HepG2 (cell line): ENCODE results near the gene MMP17. TPM values are rescaled to one million over a fixed set of nuclear protein-coding genes. Genes with fewer than 3 reads are reported as not detected.

ENCODE experiments used
- ATAC-seq: fragments of 200-7000 bp; cut with Tn5 transposase; 3 replicates; pipeline ENCODE4 v1.9.1; 2020; ENCODE audit warnings: mild to moderate bottlenecking, moderate library complexity
- BruUV-seq: library from RNA; stranded (reverse); fragments of 400-500 nt; replicated peaks from 2 replicates; lab custom pipeline; 2021; lab: Mats Ljungman, UMichigan
- CTCF ChIA-PET: fragments of 300-600 bp; formaldehyde crosslinking; extraction: SDS; loops from one replicate; lab custom pipeline; 2021; ENCODE audit warnings: low total read pairs, inconsistent platforms, low intra/inter-chr PET ratio; lab: Yijun Ruan, JAX
- POLR2A ChIA-PET: fragments of 350-600 bp; sonication (Branson Sonifier 250); formaldehyde crosslinking; loops from one replicate; lab custom pipeline; 2020; ENCODE audit warnings: antibody characterized with exemption, inconsistent platforms; lab: Yijun Ruan, JAX
- DNase-seq: peaks from one replicate; pipeline ENCODE4 v3.0.0-alpha.2; 2015; ENCODE audit warnings: low spot score
- FAIRE-seq: peaks from 3 replicates; lab custom pipeline; 2011; peaks lifted over from hg19 to GRCh38; lab: Jason Lieb, UNC
- H2AFZ ChIP-seq: one replicate; pipeline ENCODE4 v1.6.1; 2011; ENCODE audit warnings: low read length, inconsistent platforms
- H3K27ac ChIP-seq: fragments of 300-600 bp; 3 replicates; pipeline ENCODE4 v1.8.0; 2011; ENCODE audit warnings: mixed run types, mild to moderate bottlenecking, mixed read lengths, low read length, inconsistent platforms; ENCODE audit not compliant: insufficient read depth; ENCODE audit errors: extremely low read length
- H3K27me3 ChIP-seq, 2 experiments: fragments of 200-600 bp in 1 of 2; 2 replicates in 1 of 2; 3 replicates in 1 of 2; pipeline versions ENCODE4 v1.6.0 to v1.8.0; 2011; ENCODE audit warnings: low read length in 2 of 2, mild to moderate bottlenecking in 2 of 2, moderate library complexity in 2 of 2, inconsistent platforms in 1 of 2; ENCODE audit not compliant: insufficient read depth in 2 of 2, control insufficient read depth in 1 of 2
- H3K36me3 ChIP-seq, 2 experiments: fragments of 200-600 bp in 1 of 2; replicated peaks in 1 of 2; 2 replicates in 1 of 2; 3 replicates in 1 of 2; pipeline versions ENCODE4 v1.5.1 to v1.8.0; 2011; ENCODE audit warnings: low read length in 2 of 2, inconsistent platforms in 1 of 2; ENCODE audit not compliant: insufficient read depth in 2 of 2, control insufficient read depth in 1 of 2
- H3K4me1 ChIP-seq: 2 replicates; pipeline ENCODE4 v1.5.1; 2012; ENCODE audit warnings: low read length, inconsistent platforms; ENCODE audit not compliant: insufficient read depth
- H3K4me2 ChIP-seq: 2 replicates; pipeline ENCODE4 v1.6.0; 2011; ENCODE audit warnings: low read depth, low read length, inconsistent platforms
- H3K4me3 ChIP-seq, 3 experiments: fragments of 200-600 bp in 1 of 3; sonication (generic), shearing (Covaris generic) in 1 of 3; replicated peaks in 1 of 3; 2 replicates each; pipeline ENCODE4 v1.5.1; 2011 to 2016; ENCODE audit warnings: low read length in 3 of 3, inconsistent platforms in 2 of 3, low read depth in 2 of 3, mild to moderate bottlenecking in 2 of 3, control low read depth in 1 of 3, mixed read lengths in 1 of 3; ENCODE audit not compliant: insufficient read depth in 1 of 3
- H3K79me2 ChIP-seq: one replicate; pipeline ENCODE4 v1.6.1; 2011; ENCODE audit warnings: low read length, inconsistent platforms; ENCODE audit not compliant: insufficient read depth
- H3K9ac ChIP-seq: 2 replicates; pipeline ENCODE4 v1.6.0; 2011; ENCODE audit warnings: mild to moderate bottlenecking, low read depth, low read length, inconsistent platforms; ENCODE audit not compliant: insufficient read depth
- H3K9me3 ChIP-seq: 2 replicates; pipeline ENCODE4 v1.5.1; 2012; ENCODE audit warnings: mild to moderate bottlenecking, low read length
- H4K20me1 ChIP-seq: 2 replicates; pipeline ENCODE4 v1.6.0; 2011; ENCODE audit warnings: inconsistent platforms, mild to moderate bottlenecking, low read length, moderate library complexity; ENCODE audit not compliant: insufficient read depth
- KDM5A ChIP-seq: fragments of 200-600 bp; sonication (generic); IDR thresholded peaks from 2 replicates; pipeline ENCODE4 v1.7.0; 2018; ENCODE audit warnings: antibody characterized with exemption, mild to moderate bottlenecking, low read length, borderline replicate concordance
- MIER3 ChIP-seq: IDR thresholded peaks from 2 replicates; pipeline ENCODE4 v1.6.1; 2016; ENCODE audit warnings: missing compliant biosample characterization, borderline replicate concordance
- NRL ChIP-seq: sonication (generic); formaldehyde crosslinking; IDR thresholded peaks from 2 replicates; pipeline ENCODE4 v1.5.0; 2020; ENCODE audit warnings: missing genetic modification reagents, mild to moderate bottlenecking, moderate library complexity, borderline replicate concordance
- ZNF446 ChIP-seq: sonication (generic); formaldehyde crosslinking; IDR thresholded peaks from 2 replicates; pipeline ENCODE4 v1.5.0; 2020; ENCODE audit warnings: mild to moderate bottlenecking, missing genetic modification reagents
- ZNF652 ChIP-seq: IDR thresholded peaks from 2 replicates; pipeline ENCODE4 v1.6.1; 2016; ENCODE audit warnings: low read depth, borderline replicate concordance
- ZSCAN29 ChIP-seq: sonication (generic); formaldehyde crosslinking; conservative IDR thresholded peaks from 2 replicates; pipeline ENCODE4 v1.4.0; 2020; ENCODE audit warnings: mild to moderate bottlenecking, missing genetic modification reagents
- WGBS: methylation state at CpG from one replicate; pipeline ENCODE4 v1.1.6; 2017; ENCODE audit warnings: low lambda C conversion rate; 5-methylcytosine and 5-hydroxymethylcytosine counted together
- in situ Hi-C: cut with HindIII; loops from 2 replicates; pipeline ENCODE4 v1.10.0; 2017; ENCODE audit warnings: low pct_unique_long_range_greater_than_20kb; ENCODE audit not compliant: extremely low pct_ligation_motif_present
- intact Hi-C: fragments of 100-400 bp; cut with micrococcal nuclease; formaldehyde crosslinking; loops from one replicate; pipeline ENCODE4 v1.10.0; 2022; ENCODE audit not compliant: unreplicated experiment
- polyA plus RNA-seq, 8 experiments: library from polyadenylated mRNA; depleted of rRNA in 3 of 8; stranded (reverse) in 7 of 8; unstranded in 1 of 8; fragments of >200 nt; fragmentation: Illumina TruSeq in 4 of 8; extraction: Trizol in 4 of 8; gene quantifications; 2 replicates each; pipeline versions ENCODE4 v1.2.1 to v1.2.3, GENCODE V29; 2011 to 2016; ENCODE audit warnings: low read depth in 4 of 8, missing spikeins in 1 of 8, mixed read lengths in 1 of 8; ENCODE audit not compliant: insufficient read depth in 1 of 8
- total RNA-seq, 5 experiments: library from RNA; depleted of rRNA; stranded (reverse); fragments of >200 nt; fragmentation: Illumina TruSeq; extraction: Trizol; gene quantifications; 2 replicates each; pipeline ENCODE4 v1.2.3, GENCODE V29; 2016; ENCODE audit warnings: low read depth in 1 of 5
- TF ChIP-seq, protein P1 (sequence below): sonication (generic); formaldehyde crosslinking; IDR thresholded peaks from 2 replicates; pipeline ENCODE4 v1.8.1; 2023; ENCODE audit warnings: missing genetic modification reagents, mild to moderate bottlenecking, borderline replicate concordance

MMP17 gene
- total and polyA plus RNA-seq, 2 of the 13 experiments (the other 11 are each of a cell fraction or from before 2014, with no cell fraction given): 0.55 to 0.80 TPM

GRCh38 chr12:131827961-131828534 is at the start of gene MMP17 (continued):
- no peak for TF ChIP-seq ZNF652 (CRISPR knock-in tag)
- TF ChIP-seq, all 625 proteins: peak for 4

DNA sequence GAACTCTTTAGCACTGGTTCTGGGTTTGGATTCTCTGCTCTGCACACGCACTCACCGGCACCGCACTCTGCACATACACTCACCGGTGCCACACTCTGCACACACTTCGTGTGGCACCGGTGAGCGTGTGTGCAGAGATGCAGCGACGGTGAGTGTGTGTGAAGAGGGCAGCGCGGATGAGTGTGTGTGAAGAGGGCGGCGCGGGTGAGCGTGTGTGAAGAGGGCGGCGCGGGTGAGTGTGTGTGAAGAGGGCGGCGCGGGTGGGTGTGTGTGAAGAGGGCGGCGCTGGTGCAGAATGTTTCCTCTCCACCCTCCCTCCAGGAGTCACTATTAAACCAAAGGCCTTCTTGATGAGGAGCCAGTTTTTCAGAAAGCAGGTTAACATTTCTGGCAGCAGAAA is 49.2 kb upstream of the MMP17 start:
- Histone ChIP-seq H3K27me3 (no peaks in the 10 kb centered on the region), H3K9ac (no peak overlapping the region), H4K20me1 (0 out of 2 replicates have a peak, but pooled peaks cover 2% of the 10 kb centered on the region), H3K36me3 (peaks cover 9 to 51% of the 10 kb centered on the region in 2 experiments; a peak in 4 of 5 replicates), H3K4me1 (no peaks in the 10 kb centered on the region), H3K27ac (no peak overlapping the region), H3K4me3 (no peak overlapping the region), H2AFZ (no peak overlapping the region), H3K4me2 (no peak overlapping the region), H3K79me2 (no peaks in the 10 kb centered on the region), H3K9me3 (no peaks in the 10 kb centered on the region)
- ChIA-PET CTCF (no interaction called here), POLR2A (no interaction called here)
- in situ Hi-C loops (no loop called here), intact Hi-C loops (no loop called here)
- BruUV-seq: no TSS peak
- DNase-seq (no peak), FAIRE-seq (no peak), ATAC-seq (no peak)
- no peak for TF ChIP-seq NRL (CRISPR knock-in tag)
- TF ChIP-seq, protein P1, sequence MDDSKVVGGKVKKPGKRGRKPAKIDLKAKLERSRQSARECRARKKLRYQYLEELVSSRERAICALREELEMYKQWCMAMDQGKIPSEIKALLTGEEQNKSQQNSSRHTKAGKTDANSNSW: no peak
- TF ChIP-seq ZSCAN29 (CRISPR knock-in tag): no peak
- no peak for TF ChIP-seq KDM5A
- no peak for TF ChIP-seq ZNF446 (CRISPR knock-in tag)
- TF ChIP-seq MIER3: no peak
- 97% methylated on average over 23 of the region's 23 CpGs for WGBS
